SK-N-SH treated with all-trans-retinoic acid at 6 μM for 48 hours (cell line): ENCODE measurements around the gene DOCK4.

ENCODE experiments used
- ARNTL ChIP-seq: fragments of 450-650 bp; formaldehyde crosslinking; IDR thresholded peaks from 2 replicates; pipeline ENCODE4 v1.5.0; 2020; ENCODE audit warnings: low read depth, mild to moderate bottlenecking, moderate library complexity, borderline replicate concordance
- BACH2 ChIP-seq: fragments of 250-450 bp; sonication (Bioruptor Pico); IDR thresholded peaks from 2 replicates; pipeline ENCODE4 v1.9.0; 2021; ENCODE audit warnings: mild to moderate bottlenecking, borderline replicate concordance
- RARB ChIP-seq: fragments of 250-450 bp; sonication (Bioruptor Pico); IDR thresholded peaks from 2 replicates; pipeline ENCODE4 v1.8.0; 2021; ENCODE audit warnings: mild to moderate bottlenecking, moderate library complexity
- SNAI2 ChIP-seq: fragments of 250-450 bp; sonication (Bioruptor Pico); IDR thresholded peaks from 2 replicates; pipeline ENCODE4 v1.5.0; 2020; ENCODE audit warnings: mild to moderate bottlenecking, moderate library complexity
- ZFP3 ChIP-seq: fragments of 250-450 bp; sonication (Bioruptor Pico); IDR thresholded peaks from 2 replicates; pipeline ENCODE4 v1.5.0; 2020; ENCODE audit warnings: mild to moderate bottlenecking, moderate library complexity
- ZNF70 ChIP-seq: fragments of 450-650 bp; formaldehyde crosslinking; IDR thresholded peaks from 2 replicates; pipeline ENCODE4 v1.5.0; 2020; ENCODE audit warnings: mild to moderate bottlenecking, moderate library complexity
- ZNF8 ChIP-seq: fragments of 450-650 bp; formaldehyde crosslinking; IDR thresholded peaks from 2 replicates; pipeline ENCODE4 v1.5.0; 2020; ENCODE audit warnings: mild to moderate bottlenecking, moderate library complexity
- TF ChIP-seq, protein P1 (sequence below): fragments of 250-450 bp; sonication (Bioruptor Pico); IDR thresholded peaks from 2 replicates; pipeline ENCODE4 v1.8.0; 2021; ENCODE audit warnings: low read depth, mild to moderate bottlenecking, moderate library complexity, borderline replicate concordance
- TF ChIP-seq, protein P2 (sequence below): fragments of 250-450 bp; sonication (Bioruptor Pico); IDR thresholded peaks from 2 replicates; pipeline ENCODE4 v1.5.1; 2020; ENCODE audit warnings: low read depth, mild to moderate bottlenecking, moderate library complexity

DNA sequence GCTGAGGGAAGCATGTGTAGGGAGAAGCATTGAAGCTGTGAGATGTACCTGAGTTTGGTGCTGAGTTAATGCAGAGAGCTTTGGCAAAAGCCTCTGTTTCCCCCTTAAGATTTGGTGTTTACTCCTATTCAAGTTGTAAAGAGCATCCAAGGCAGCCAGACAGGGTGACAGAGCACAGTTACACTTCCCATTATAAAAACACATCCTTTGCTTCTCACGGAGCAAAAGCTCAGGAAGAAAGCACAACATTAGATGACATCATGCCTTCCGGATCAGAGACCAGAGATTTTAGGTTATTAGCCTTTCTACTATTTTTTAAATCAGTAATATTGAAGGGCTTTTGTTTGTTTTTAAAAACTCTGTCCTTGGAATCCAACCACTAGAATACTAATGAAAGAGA, 182.9 kb downstream of the DOCK4 start:
- TF ChIP-seq RARB (no peak), ZNF8 (CRISPR knock-in tag) (no peak), ARNTL (CRISPR knock-in tag) (no peak), BACH2 (CRISPR knock-in tag) (no peak), ZNF70 (CRISPR knock-in tag) (no peak), ZFP3 (CRISPR knock-in tag) (no peak), SNAI2 (CRISPR knock-in tag) (no peak)
- TF ChIP-seq, protein P1, sequence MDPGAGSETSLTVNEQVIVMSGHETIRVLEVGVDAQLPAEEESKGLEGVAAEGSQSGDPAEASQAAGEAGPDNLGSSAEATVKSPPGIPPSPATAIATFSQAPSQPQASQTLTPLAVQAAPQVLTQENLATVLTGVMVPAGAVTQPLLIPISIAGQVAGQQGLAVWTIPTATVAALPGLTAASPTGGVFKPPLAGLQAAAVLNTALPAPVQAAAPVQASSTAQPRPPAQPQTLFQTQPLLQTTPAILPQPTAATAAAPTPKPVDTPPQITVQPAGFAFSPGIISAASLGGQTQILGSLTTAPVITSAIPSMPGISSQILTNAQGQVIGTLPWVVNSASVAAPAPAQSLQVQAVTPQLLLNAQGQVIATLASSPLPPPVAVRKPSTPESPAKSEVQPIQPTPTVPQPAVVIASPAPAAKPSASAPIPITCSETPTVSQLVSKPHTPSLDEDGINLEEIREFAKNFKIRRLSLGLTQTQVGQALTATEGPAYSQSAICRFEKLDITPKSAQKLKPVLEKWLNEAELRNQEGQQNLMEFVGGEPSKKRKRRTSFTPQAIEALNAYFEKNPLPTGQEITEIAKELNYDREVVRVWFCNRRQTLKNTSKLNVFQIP (CRISPR knock-in tag), result no peak
- TF ChIP-seq, protein P2, sequence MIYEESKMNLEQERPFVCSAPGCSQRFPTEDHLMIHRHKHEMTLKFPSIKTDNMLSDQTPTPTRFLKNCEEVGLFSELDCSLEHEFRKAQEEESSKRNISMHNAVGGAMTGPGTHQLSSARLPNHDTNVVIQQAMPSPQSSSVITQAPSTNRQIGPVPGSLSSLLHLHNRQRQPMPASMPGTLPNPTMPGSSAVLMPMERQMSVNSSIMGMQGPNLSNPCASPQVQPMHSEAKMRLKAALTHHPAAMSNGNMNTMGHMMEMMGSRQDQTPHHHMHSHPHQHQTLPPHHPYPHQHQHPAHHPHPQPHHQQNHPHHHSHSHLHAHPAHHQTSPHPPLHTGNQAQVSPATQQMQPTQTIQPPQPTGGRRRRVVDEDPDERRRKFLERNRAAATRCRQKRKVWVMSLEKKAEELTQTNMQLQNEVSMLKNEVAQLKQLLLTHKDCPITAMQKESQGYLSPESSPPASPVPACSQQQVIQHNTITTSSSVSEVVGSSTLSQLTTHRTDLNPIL (CRISPR knock-in tag), result no peak
